GM10847 (cell line): ENCODE data around the gene ADAMTS12.

Source experiments
- POLR2A ChIP-seq: IDR thresholded peaks from 2 replicates; pipeline ENCODE4 v1.6.1; 2011; ENCODE audit not compliant: insufficient read length; ENCODE audit errors: extremely low read depth

ADAMTS12 gene

DNA sequence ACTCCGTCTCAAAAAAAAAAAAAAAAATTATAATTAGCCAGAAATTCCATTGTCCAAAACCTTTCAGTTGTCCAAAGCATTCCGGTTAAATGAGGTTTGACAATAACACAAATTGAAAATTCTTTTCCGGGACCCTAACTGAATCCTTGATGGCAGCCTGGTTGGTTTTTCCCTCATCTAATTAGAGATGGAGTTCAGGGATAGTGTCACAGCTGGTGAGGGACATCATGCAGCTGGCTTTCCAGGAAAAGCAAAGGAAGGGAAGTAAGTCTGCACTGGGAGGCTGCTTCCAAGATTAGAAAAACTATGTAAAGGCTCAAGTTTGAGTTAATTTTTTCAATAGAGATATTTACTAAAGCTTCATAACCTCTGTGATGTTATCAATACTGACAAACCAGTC is 195.4 kb downstream of the ADAMTS12 start:
- no peak for TF ChIP-seq POLR2A

DNA sequence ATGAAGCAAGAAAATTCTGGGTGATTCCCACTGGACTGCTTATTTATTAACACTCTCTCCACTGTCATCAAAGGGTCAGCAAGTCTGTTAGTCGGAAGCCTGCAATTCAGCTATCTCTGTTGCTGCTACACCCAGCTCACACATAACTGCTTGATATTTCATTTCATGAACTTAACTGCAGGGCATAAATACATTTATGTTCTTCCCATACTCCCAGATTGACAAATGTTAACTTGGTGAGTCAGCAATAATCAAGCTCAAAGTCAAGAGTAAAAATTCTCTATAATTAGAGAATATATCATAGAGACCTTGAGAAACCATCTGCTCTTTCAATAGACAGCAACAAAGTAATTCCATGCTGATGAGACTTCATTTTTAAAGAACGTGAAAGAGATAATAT is 198.8 kb downstream of the ADAMTS12 start:
- no peak for TF ChIP-seq POLR2A

DNA sequence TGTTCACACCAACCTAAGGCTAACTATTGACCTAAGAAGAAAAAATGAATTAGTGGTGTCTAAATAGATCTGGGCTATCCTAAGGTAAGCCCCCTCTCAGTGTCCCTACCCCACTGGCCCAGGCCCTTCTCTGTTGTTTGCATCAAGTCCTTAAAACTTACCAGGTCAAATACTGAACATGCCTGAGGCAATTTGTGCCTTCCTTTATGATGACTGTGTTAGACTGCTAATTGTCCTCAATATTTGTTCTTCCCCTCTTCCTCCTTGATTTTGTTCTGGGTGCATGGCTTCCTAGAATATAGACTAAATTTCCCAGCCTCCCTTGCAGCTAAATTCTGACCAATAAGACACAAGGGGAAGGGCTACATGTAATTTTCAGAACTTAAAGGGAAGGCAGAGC is 199.9 kb downstream of the ADAMTS12 start:
- no peak for TF ChIP-seq POLR2A

DNA sequence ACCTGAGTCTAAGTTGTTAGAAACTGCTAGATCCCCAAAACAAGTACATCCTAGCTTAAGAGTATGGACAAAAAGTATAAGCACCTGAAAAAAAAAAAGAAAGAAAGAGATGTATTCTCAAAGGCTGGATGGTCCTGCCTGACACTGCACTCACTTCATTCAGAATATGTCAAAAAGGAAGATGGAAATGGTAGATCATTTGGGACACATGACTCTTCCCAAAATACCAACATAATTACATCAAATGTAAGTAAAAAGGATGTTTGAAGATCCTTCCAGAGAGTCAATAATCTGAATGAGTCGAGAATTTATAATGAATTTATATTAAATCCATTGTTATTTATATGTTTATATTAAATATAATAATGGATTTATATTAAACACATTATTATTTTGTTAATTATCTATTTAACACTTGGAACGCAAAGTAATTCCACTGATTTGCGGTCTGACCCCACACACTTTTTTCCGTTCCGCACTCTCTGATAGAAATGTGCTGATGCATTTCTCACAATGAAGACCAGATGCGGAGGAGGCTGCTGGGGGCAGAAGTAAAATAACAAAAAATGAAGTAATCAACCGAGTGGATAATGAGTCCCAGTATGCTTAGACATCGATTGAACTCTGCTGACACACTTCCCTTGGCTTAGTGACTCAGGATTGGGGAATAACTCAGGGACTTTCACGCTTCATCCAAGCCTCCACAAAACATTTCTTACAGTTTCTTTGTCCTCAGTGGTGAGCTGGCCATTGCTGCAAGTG is 201.2 kb downstream of the ADAMTS12 start:
- no peak for TF ChIP-seq POLR2A

DNA sequence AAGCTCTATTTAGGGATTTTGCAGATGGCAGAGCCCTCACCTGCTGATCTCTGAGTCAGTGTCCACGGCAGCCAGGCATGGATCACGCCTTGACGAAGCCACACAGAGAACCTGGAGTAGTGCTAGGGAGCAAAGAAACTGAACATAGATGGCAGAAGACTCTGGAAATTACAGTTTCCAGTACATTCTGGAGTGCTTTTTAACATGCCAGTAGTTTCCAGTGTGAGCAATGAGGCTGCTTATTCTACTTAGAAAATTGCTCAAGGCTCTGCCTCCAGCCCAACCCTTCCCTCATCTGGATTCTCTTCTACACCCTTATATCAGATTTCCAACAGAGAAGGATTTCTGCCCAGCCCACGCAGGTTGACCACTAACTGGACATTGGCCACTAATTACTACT is 203.3 kb downstream of the ADAMTS12 start:
- TF ChIP-seq POLR2A: no peak

DNA sequence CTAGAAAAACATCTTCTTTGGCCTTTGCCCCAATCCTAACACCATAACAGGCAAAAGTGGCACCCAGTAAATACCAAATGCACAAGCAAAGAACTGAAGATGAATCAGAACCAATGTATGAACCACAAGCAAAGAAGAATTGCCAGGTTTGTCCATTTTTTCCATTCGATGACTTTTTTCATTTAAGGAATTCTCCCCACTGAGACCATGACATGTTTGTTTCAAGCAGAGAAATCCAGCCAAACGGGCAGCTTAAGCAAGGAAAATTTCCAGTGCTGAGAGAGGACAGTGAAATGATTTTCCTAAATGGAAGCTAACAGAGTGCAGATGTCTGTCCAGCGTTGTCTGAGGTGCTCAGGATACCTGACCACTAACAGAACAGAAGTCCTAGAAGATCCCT is 203.7 kb downstream of the ADAMTS12 start:
- TF ChIP-seq POLR2A: no peak

DNA sequence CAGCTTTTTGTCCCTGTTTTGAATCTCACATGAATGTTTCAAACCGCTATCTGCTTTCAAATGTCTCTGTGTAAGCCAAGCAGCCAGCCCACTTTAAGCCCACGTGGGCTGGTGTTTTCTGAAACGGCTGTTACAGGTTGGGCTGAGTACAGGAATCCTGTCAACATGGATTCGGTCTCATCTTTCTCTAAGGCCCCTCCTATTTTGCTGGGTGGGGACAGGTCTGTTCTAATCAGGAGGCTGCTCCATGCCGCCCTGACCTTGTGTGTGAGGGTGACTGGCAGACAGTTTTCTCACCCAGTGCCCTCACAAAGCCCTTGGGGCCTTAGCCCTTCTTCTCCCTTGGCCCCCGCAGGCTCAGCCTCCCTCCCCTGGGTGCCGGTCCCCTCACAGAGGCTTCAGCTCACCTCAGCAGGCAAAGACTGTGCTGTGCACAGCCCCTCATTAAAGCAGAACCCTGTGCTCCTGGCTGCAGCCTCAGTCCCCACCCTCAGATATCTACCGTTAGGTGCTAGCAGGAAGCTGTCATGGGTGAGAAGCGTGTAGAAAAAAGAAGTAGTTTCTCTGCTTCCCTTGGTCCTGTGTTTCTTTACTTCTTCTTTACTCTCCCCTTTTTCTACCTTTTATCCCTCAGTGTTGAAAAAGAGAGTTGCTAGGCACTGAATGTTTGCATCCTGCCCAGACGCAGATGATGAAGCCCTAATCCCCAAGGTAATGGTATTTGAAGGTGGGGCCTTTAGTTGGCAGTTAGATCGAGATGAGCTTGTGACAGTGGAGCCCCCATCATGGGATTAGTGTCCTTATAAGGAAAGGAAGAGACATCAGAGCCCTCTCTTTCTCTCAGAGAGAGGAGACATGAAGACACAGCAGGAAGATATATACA is 205.7 kb downstream of the ADAMTS12 start:
- TF ChIP-seq POLR2A: no peak

DNA sequence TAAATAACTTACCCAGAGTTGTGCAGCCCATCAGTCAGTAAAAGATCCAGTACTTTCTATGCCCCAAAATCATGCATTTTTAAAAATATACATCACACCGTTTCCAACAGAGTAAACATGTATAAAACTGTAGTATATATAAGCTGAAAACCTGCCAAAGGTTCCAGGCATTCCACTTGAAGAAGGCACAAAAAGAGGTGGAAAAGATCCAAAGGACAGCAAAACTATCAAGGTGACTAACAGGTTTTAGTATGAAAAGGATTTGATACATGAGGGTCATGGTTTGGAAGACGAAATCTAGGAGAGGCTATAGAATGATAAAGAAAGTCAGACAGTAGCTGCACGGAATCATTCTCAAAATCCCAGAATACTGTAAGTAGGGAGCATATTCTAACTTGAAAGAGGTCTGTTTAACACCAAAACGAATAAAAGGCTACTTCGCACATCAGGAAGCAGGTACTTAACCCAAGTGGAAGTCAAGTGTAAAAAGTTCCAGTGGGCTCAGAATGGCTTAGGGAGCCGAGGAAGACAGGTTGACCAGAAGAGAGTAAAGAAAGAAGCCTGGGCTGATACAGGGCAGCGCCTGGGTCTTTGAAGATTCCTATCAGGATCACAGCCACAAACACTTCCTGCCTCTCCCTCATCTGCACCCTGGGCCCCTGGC is 207.2 kb downstream of the ADAMTS12 start:
- TF ChIP-seq POLR2A: no peak

DNA sequence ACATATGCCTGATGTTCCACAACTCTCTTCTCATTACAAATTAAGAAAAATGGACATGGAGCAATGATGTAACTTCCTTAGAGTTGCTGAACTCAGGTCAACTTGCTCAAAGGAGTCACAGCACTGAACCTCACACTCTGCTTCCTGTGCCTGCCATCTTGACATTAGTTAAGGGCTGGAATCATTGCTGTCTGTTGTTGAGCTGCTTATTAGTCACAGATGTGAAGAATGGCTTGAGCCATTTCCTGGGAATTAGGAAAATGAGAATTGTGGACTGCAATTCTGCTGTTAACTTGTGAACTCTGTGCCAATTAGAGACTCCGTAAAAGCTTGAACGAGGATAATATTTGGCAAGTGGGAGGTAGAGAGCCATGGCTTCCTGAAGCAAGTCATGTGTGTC is 212.0 kb downstream of the ADAMTS12 start:
- TF ChIP-seq POLR2A: no peak

DNA sequence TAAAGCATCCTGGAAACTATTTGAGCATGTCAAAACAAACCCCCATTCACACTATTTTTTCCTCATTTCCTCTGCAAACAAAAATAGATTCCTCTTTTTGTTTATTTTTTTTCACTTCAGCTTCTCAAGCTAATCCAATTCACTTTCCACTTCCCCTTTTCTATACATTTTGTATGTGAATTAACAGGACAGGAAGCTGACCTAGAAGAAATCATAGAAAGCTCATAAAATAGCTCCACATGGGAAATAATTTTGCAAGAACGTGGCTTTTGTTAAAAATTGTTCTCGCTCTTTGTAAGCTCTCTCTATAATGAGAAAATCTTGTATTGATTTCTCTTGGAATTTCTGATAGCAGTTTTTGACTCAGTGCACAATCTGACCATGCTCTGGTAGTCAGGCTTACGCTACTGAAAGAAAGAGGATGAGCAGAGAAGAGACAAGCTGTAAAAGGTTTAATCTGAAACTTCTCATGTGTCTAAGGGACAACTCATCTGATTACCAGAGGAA is 215.8 kb downstream of the ADAMTS12 start:
- no peak for TF ChIP-seq POLR2A

DNA sequence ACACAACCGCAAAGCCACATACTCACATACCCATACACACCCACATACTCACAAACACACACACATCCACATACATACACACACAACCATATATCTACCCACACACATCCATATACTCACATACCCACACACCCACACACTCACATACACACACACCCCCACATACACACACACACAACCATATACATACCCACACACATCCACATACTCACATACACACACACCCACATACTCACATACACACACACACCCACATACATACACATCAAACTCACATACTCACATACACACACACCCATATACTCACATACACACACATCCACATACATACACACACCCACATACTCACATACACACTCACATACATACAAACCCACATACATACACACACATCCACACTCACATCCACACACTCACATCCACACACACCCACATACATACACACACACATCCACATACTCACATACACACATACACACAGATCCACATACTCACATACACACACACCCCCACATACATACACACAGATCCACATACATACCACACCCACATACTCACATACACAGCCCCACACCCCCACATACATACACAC is 220.0 kb downstream of the ADAMTS12 start:
- TF ChIP-seq POLR2A: no peak

DNA sequence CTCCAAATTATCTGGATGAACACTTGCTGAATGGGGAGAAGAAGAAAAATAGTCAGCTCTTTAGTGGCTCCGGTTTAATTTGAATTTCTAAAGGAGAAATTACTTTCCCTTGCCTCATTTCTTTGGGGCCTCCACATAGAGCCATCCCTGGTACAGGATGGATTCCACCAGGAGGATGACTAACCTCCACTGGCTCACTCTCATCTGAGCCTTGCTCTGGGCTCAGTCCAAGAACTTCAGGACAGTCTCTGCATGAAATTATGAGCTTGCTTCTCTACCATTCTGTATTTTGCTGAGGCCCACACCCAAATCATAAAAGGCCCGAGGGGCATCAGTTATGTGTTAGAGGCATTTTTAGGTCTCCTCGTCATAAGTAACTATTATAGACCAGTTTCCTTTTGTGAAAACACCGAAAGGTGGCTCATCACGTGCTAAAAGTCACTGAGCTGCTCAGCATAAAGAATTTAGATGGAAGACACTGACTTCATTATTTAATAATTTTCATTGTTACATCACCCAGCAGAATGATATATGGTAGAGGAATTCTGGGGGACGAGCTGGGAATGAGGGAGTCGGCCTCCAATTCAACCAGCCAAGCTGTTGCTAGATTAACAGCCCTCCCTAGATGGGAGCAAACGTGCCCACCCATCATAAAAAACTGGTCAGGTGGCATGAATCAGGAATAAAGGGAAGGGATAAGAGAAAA is 228.9 kb downstream of the ADAMTS12 start:
- no peak for TF ChIP-seq POLR2A

DNA sequence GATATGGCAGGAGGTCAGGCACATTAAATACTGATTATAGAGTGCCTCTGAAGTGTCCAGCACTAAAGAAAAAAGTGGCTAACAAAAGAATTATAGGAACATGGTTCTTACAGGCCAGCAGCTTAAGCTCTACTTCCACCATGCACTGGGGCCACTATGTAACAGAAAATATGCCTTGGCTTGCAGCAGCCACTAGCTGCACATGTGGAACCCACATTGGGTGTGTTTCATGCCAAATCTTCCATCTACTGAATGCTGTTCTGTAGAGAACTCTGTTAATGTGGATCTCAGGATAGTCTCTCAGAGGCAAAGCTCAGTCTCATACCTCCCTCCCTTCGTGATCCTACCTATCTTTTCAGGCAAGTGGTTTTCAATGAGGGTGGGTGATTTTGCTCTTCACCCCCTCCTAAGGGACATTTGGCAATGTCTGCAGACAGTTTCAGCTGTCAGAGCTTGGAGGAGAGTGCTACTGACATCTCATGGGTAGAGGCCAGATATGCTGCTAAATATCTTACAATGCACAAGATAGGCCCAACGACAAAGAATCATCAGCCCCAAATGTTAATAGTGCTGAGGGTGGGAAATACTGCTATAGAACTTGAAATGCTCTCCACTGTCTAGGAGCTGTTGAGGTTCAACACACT is 232.1 kb downstream of the ADAMTS12 start:
- no peak for TF ChIP-seq POLR2A

DNA sequence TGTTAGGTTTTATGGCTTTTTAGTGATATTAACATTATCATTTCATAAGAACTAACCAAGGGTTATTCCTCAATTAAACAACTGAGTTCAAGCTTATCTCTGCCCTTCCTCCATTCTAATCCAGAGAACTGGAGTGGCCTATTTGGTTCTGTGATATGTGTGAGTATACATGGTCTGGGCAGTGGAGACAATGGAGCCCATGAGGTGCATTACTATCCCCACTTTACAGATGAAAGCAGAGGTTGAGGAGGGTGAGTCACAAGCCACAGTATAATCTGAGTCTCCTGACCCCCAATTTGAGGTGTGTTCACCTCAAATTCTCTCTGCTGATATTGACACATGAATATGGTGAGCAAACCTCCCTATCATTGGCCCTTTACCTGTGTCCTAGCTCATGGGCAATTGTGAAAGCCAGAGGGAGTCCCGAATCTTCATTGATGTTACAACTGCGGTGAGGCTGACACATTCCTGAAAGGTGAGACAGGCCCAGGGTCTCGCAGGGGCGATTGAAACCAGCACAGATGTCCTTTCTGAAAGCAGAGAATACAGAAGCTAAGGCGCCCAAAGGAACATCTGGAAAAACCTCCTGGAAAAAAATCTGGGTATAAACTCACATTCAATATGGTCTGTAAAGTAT is 233.9 kb downstream of the ADAMTS12 start:
- no peak for TF ChIP-seq POLR2A
